ENCODE data around the gene GTPBP1.

GRCh38 chr22:38760477-38761201, 54.9 kb downstream of the GTPBP1 start:
- no peak for TF ChIP-seq TAF1 (IDR thresholded peaks at IDR 0.05; ENCODE audit: borderline replicate concordance, low read depth, low read length)
- no peak for TF ChIP-seq POLR2A (IDR thresholded peaks at IDR 0.05; ENCODE audit: low read depth, low read length)
- TF ChIP-seq POLR2AphosphoS5 (IDR thresholded peaks at IDR 0.05; ENCODE audit: low read depth, low read length): no peak

Measured in GM12892 (cell line).